Lung (tissue), 12 donors: Measurements from ENCODE around the gene UPK3A. TPM values are rescaled to one million over a fixed set of nuclear protein-coding genes. Genes with fewer than 3 reads are reported as not detected.

Experiments used
- ATAC-seq: fragments of 200-7000 bp; cut with Tn5 transposase; one replicate; pipeline ENCODE4 v1.9.1; 2020; ENCODE audit warnings: moderate number of reproducible peaks; ENCODE audit not compliant: insufficient read depth, low FRiP score
- DNase-seq, 3 donors: peaks; one replicate each; pipeline ENCODE4 v3.0.0-alpha.2; 2013 to 2017
- H3K27ac ChIP-seq, 2 donors: one replicate each; pipeline ENCODE4 v1.5.1; 2013; ENCODE audit warnings: mild to moderate bottlenecking in 2 of 2, moderate library complexity in 2 of 2, control low read depth in 1 of 2, inconsistent platforms in 1 of 2, low read depth in 1 of 2, low read length in 1 of 2
- H3K27me3 ChIP-seq, 3 donors: one replicate each; pipeline ENCODE4 v1.5.1; 2013; ENCODE audit warnings: low read length in 2 of 3; ENCODE audit not compliant: control insufficient read depth in 3 of 3, insufficient read depth in 3 of 3
- H3K36me3 ChIP-seq, 4 donors: one replicate each; pipeline ENCODE4 v1.5.1; 2013; ENCODE audit warnings: low read length in 4 of 4, mild to moderate bottlenecking in 1 of 4, moderate library complexity in 1 of 4; ENCODE audit not compliant: control insufficient read depth in 4 of 4, insufficient read depth in 4 of 4
- H3K4me1 ChIP-seq, 5 donors: one replicate each; pipeline ENCODE4 v1.5.1; 2013; ENCODE audit warnings: low read length in 5 of 5, mild to moderate bottlenecking in 2 of 5, moderate library complexity in 1 of 5; ENCODE audit not compliant: control insufficient read depth in 5 of 5, insufficient read depth in 5 of 5
- H3K4me3 ChIP-seq: one replicate; pipeline ENCODE4 v1.5.1; 2013; ENCODE audit warnings: mild to moderate bottlenecking, control low read depth, moderate library complexity
- H3K9ac ChIP-seq, 2 donors: one replicate each; pipeline ENCODE4 v1.5.1; 2013; ENCODE audit warnings: low read length in 2 of 2, control low read depth in 1 of 2; ENCODE audit not compliant: insufficient read depth in 1 of 2
- H3K9me3 ChIP-seq, 4 donors: one replicate each; pipeline ENCODE4 v1.5.1; 2013; ENCODE audit warnings: low read length in 3 of 4, mild to moderate bottlenecking in 1 of 4, moderate library complexity in 1 of 4; ENCODE audit not compliant: control insufficient read depth in 4 of 4, insufficient read depth in 3 of 4
- WGBS, 2 donors: extraction: QIAGEN DNeasy Blood & Tissue Kit; methylation state at CpG; one replicate each; pipeline ENCODE4 v1.1.7; 2013; 5-methylcytosine and 5-hydroxymethylcytosine counted together
- polyA plus RNA-seq, 2 donors: library from polyadenylated mRNA; stranded (reverse); fragments of 200-250 nt; gene quantifications; one replicate each; pipeline ENCODE4 v1.2.1, GENCODE V29; 2013
- total RNA-seq, 2 donors: library from RNA; depleted of rRNA in 1 of 2; stranded (reverse); fragments of >200 nt in 1 of 2; gene quantifications; one replicate each; pipeline ENCODE4 v1.2.1, GENCODE V29; 2014 to 2021
- TF ChIP-seq, protein P1 (sequence below): IDR thresholded peaks from 2 replicates; pipeline ENCODE4 v1.5.1; 2012; ENCODE audit warnings: mild to moderate bottlenecking; ENCODE audit errors: control extremely low read depth, extremely low read depth
- donor health status: control.
- donor health status: control.
- donor health status: Bipolar disorder and iron deficiency.
- donor health status: healthy.
- donor health status: DM: yes; HTN: yes; CAD: no.

Gene UPK3A
- total and polyA plus RNA-seq, 4 donors: 0.30 to 0.55 TPM; not detected in 2

DNA sequence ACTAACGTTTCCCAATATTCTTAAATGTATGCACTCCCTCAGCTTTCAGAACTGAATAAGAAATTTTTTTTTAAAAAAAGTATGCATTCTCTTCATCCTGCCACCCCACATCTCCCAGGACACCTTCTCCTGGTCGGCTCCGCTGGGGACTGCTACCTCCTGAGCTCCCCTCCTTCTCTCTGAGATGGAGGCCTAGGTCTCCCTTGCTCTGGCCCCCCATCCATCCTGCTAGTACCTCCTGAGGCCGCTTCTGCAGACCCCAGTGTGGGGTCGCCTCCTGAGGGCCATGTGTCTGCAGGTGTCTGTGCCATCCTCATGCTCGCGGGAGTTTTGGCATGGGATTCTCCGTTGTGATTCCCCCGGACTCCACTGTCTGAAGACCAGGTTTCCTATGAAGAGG, 52.8 kb downstream of the UPK3A start:
- TF ChIP-seq, protein P1, sequence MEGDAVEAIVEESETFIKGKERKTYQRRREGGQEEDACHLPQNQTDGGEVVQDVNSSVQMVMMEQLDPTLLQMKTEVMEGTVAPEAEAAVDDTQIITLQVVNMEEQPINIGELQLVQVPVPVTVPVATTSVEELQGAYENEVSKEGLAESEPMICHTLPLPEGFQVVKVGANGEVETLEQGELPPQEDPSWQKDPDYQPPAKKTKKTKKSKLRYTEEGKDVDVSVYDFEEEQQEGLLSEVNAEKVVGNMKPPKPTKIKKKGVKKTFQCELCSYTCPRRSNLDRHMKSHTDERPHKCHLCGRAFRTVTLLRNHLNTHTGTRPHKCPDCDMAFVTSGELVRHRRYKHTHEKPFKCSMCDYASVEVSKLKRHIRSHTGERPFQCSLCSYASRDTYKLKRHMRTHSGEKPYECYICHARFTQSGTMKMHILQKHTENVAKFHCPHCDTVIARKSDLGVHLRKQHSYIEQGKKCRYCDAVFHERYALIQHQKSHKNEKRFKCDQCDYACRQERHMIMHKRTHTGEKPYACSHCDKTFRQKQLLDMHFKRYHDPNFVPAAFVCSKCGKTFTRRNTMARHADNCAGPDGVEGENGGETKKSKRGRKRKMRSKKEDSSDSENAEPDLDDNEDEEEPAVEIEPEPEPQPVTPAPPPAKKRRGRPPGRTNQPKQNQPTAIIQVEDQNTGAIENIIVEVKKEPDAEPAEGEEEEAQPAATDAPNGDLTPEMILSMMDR: no peak
- no peaks in the 10 kb centered on the region for H3K27me3 ChIP-seq
- H3K27ac ChIP-seq: peak overlapping the region in 1 of 2 donors; percentile 17
- 77 to 82% methylated on average over 9 of the region's 9 CpGs for WGBS, 2 donors
- no peak overlapping the region for H3K4me3 ChIP-seq
- ATAC-seq: no peak
- H3K9ac ChIP-seq: no peak overlapping the region
- peaks cover 0 to 35% (median 27%) of the 10 kb centered on the region in 4 donors for H3K36me3 ChIP-seq
- DNase-seq: no peak
- peaks cover 0 to 19% (median 7%) of the 10 kb centered on the region in 5 donors for H3K4me1 ChIP-seq
- H3K9me3 ChIP-seq: no peaks in the 10 kb centered on the region

DNA sequence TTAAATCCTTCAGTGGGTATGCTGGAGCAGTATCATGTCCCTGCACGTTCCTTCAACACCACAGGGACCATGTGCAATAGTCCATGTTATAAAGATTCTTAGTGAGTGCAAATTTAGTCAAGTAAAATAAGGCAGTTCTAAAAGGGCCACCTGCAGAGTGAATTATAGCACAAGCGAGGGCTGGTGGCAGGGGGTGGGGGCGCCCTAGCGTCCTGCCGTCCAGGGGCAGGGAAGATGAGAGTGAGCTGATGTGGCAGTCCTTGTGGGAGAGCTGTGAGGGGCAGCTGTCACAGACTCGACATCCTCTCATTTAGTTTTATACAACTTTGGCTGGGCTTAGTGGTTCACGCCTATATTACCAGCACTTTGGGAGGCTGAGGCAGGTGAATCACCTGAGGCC, 54.0 kb downstream of the UPK3A start:
- no peak overlapping the region for H3K27ac ChIP-seq
- TF ChIP-seq, protein P1: no peak
- H3K36me3 ChIP-seq: peaks cover 0 to 35% (median 27%) of the 10 kb centered on the region in 4 donors
- H3K4me1 ChIP-seq: peaks cover 0 to 19% (median 7%) of the 10 kb centered on the region in 5 donors
- H3K4me3 ChIP-seq: no peak overlapping the region
- WGBS, 2 donors: 93 to 94% methylated on average over 7 of the region's 7 CpGs
- no peaks in the 10 kb centered on the region for H3K9me3 ChIP-seq
- no peak overlapping the region for H3K9ac ChIP-seq
- no peaks in the 10 kb centered on the region for H3K27me3 ChIP-seq
- ATAC-seq (no peak), DNase-seq (no peak)

DNA sequence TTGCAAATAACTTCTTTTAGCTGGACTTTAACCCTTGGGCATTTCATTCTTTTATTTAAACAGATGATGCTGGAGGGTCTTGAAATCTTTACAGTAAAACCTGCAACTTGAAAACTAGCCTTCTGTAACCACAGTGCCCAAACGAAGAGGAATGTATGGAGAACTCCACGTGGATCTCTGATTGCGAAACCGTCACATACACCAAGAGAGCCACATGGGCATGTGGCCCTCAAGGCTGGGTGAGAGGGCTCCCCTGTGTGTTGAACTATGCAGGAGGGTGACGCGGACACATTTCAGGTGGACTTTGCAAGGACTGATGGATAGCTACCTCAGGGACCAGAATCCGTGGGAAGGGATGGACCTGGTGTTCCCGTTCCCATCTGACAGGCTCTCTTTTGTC, 55.6 kb downstream of the UPK3A start:
- H3K27ac ChIP-seq: no peak overlapping the region
- H3K4me3 ChIP-seq: no peak overlapping the region
- no peaks in the 10 kb centered on the region for H3K9me3 ChIP-seq
- DNase-seq (no peak), ATAC-seq (no peak)
- no peaks in the 10 kb centered on the region for H3K27me3 ChIP-seq
- H3K4me1 ChIP-seq: peaks cover 0 to 19% (median 6%) of the 10 kb centered on the region in 5 donors
- 78 to 79% methylated on average over 8 of the region's 8 CpGs for WGBS, 2 donors
- H3K9ac ChIP-seq: no peak overlapping the region
- TF ChIP-seq, protein P1: no peak
- H3K36me3 ChIP-seq: peaks cover 0 to 36% (median 20%) of the 10 kb centered on the region in 4 donors

- H3K36me3 ChIP-seq: peaks cover 0 to 27% (median 14%) of the 10 kb centered on the region in 4 donors
- H3K27me3 ChIP-seq: no peaks in the 10 kb centered on the region
- peaks cover 0 to 13% (median 3%) of the 10 kb centered on the region in 5 donors for H3K4me1 ChIP-seq
- no peaks in the 10 kb centered on the region for H3K9me3 ChIP-seq
- no peak for ATAC-seq
- 49 to 54% methylated on average over 6 of the region's 6 CpGs for WGBS, 2 donors
- no peak for DNase-seq
- H3K4me3 ChIP-seq: no peak overlapping the region
- H3K9ac ChIP-seq: no peak overlapping the region
- no peak overlapping the region for H3K27ac ChIP-seq
- TF ChIP-seq, protein P1: no peak
These were observed 56.7 kb downstream of the UPK3A start for GRCh38 chr22:45341498-45341897.
